HepG2 (cell line): Measurements from ENCODE around the gene RASA1. TPM values are rescaled to one million over a fixed set of nuclear protein-coding genes. Genes with fewer than 3 reads are reported as not detected.

Experiments used
- ATAC-seq: fragments of 200-7000 bp; cut with Tn5 transposase; 3 replicates; pipeline ENCODE4 v1.9.1; 2020; ENCODE audit warnings: mild to moderate bottlenecking, moderate library complexity
- BruUV-seq: library from RNA; stranded (reverse); fragments of 400-500 nt; replicated peaks from 2 replicates; lab custom pipeline; 2021; lab: Mats Ljungman, UMichigan
- CTCF ChIA-PET: fragments of 300-600 bp; formaldehyde crosslinking; extraction: SDS; loops from one replicate; lab custom pipeline; 2021; ENCODE audit warnings: low total read pairs, inconsistent platforms, low intra/inter-chr PET ratio; lab: Yijun Ruan, JAX
- POLR2A ChIA-PET: fragments of 350-600 bp; sonication (Branson Sonifier 250); formaldehyde crosslinking; loops from one replicate; lab custom pipeline; 2020; ENCODE audit warnings: antibody characterized with exemption, inconsistent platforms; lab: Yijun Ruan, JAX
- DNase-seq: peaks from one replicate; pipeline ENCODE4 v3.0.0-alpha.2; 2015; ENCODE audit warnings: low spot score
- FAIRE-seq: peaks from 3 replicates; lab custom pipeline; 2011; peaks lifted over from hg19 to GRCh38; lab: Jason Lieb, UNC
- H2AFZ ChIP-seq: one replicate; pipeline ENCODE4 v1.6.1; 2011; ENCODE audit warnings: low read length, inconsistent platforms
- H3K27ac ChIP-seq: fragments of 300-600 bp; 3 replicates; pipeline ENCODE4 v1.8.0; 2011; ENCODE audit warnings: mixed run types, mild to moderate bottlenecking, mixed read lengths, low read length, inconsistent platforms; ENCODE audit not compliant: insufficient read depth; ENCODE audit errors: extremely low read length
- H3K27me3 ChIP-seq, 2 experiments: fragments of 200-600 bp in 1 of 2; 2 replicates in 1 of 2; 3 replicates in 1 of 2; pipeline versions ENCODE4 v1.6.0 to v1.8.0; 2011; ENCODE audit warnings: low read length in 2 of 2, mild to moderate bottlenecking in 2 of 2, moderate library complexity in 2 of 2, inconsistent platforms in 1 of 2; ENCODE audit not compliant: insufficient read depth in 2 of 2, control insufficient read depth in 1 of 2
- H3K36me3 ChIP-seq, 2 experiments: fragments of 200-600 bp in 1 of 2; replicated peaks in 1 of 2; 2 replicates in 1 of 2; 3 replicates in 1 of 2; pipeline versions ENCODE4 v1.5.1 to v1.8.0; 2011; ENCODE audit warnings: low read length in 2 of 2, inconsistent platforms in 1 of 2; ENCODE audit not compliant: insufficient read depth in 2 of 2, control insufficient read depth in 1 of 2
- H3K4me1 ChIP-seq: 2 replicates; pipeline ENCODE4 v1.5.1; 2012; ENCODE audit warnings: low read length, inconsistent platforms; ENCODE audit not compliant: insufficient read depth
- H3K4me2 ChIP-seq: 2 replicates; pipeline ENCODE4 v1.6.0; 2011; ENCODE audit warnings: low read depth, low read length, inconsistent platforms
- H3K4me3 ChIP-seq, 3 experiments: fragments of 200-600 bp in 1 of 3; sonication (generic), shearing (Covaris generic) in 1 of 3; replicated peaks in 1 of 3; 2 replicates each; pipeline ENCODE4 v1.5.1; 2011 to 2016; ENCODE audit warnings: low read length in 3 of 3, inconsistent platforms in 2 of 3, low read depth in 2 of 3, mild to moderate bottlenecking in 2 of 3, control low read depth in 1 of 3, mixed read lengths in 1 of 3; ENCODE audit not compliant: insufficient read depth in 1 of 3
- H3K79me2 ChIP-seq: one replicate; pipeline ENCODE4 v1.6.1; 2011; ENCODE audit warnings: low read length, inconsistent platforms; ENCODE audit not compliant: insufficient read depth
- H3K9ac ChIP-seq: 2 replicates; pipeline ENCODE4 v1.6.0; 2011; ENCODE audit warnings: mild to moderate bottlenecking, low read depth, low read length, inconsistent platforms; ENCODE audit not compliant: insufficient read depth
- H3K9me3 ChIP-seq: 2 replicates; pipeline ENCODE4 v1.5.1; 2012; ENCODE audit warnings: mild to moderate bottlenecking, low read length
- H4K20me1 ChIP-seq: 2 replicates; pipeline ENCODE4 v1.6.0; 2011; ENCODE audit warnings: inconsistent platforms, mild to moderate bottlenecking, low read length, moderate library complexity; ENCODE audit not compliant: insufficient read depth
- ATF7-NPFF ChIP-seq: sonication (generic); formaldehyde crosslinking; IDR thresholded peaks from 2 replicates; pipeline ENCODE4 v1.8.1; 2023; ENCODE audit warnings: mild to moderate bottlenecking, low read depth, missing genetic modification reagents, moderate library complexity
- CAMTA2 ChIP-seq: sonication (generic); formaldehyde crosslinking; IDR thresholded peaks from 2 replicates; pipeline ENCODE4 v1.4.0; 2020; ENCODE audit warnings: mild to moderate bottlenecking, missing genetic modification reagents, borderline replicate concordance
- MED8 ChIP-seq: sonication (generic); formaldehyde crosslinking; IDR thresholded peaks from 2 replicates; pipeline ENCODE4 v1.8.1; 2023; ENCODE audit warnings: mild to moderate bottlenecking, missing genetic modification reagents; ENCODE audit not compliant: insufficient replicate concordance
- SRY ChIP-seq: sonication (generic); formaldehyde crosslinking; IDR thresholded peaks from 2 replicates; pipeline ENCODE4 v1.8.0; 2022; ENCODE audit warnings: mild to moderate bottlenecking, missing genetic modification reagents
- ZNF121 ChIP-seq: sonication (generic); formaldehyde crosslinking; IDR thresholded peaks from 2 replicates; pipeline ENCODE4 v1.5.0; 2020; ENCODE audit warnings: mild to moderate bottlenecking, missing genetic modification reagents
- ZNF496 ChIP-seq: sonication (generic); formaldehyde crosslinking; IDR thresholded peaks from 2 replicates; pipeline ENCODE4 v1.8.1; 2023; ENCODE audit warnings: mild to moderate bottlenecking, moderate library complexity, missing genetic modification reagents; ENCODE audit not compliant: insufficient replicate concordance
- ZNF547 ChIP-seq: sonication (generic); formaldehyde crosslinking; IDR thresholded peaks from 2 replicates; pipeline ENCODE4 v1.5.1; 2020; ENCODE audit warnings: mild to moderate bottlenecking, missing genetic modification reagents
- ZNF850 ChIP-seq: sonication (generic); formaldehyde crosslinking; conservative IDR thresholded peaks from 2 replicates; pipeline ENCODE4 v1.9.0; 2021; ENCODE audit warnings: mild to moderate bottlenecking, missing genetic modification reagents
- WGBS: methylation state at CpG from one replicate; pipeline ENCODE4 v1.1.6; 2017; ENCODE audit warnings: low lambda C conversion rate; 5-methylcytosine and 5-hydroxymethylcytosine counted together
- in situ Hi-C: cut with HindIII; loops from 2 replicates; pipeline ENCODE4 v1.10.0; 2017; ENCODE audit warnings: low pct_unique_long_range_greater_than_20kb; ENCODE audit not compliant: extremely low pct_ligation_motif_present
- intact Hi-C: fragments of 100-400 bp; cut with micrococcal nuclease; formaldehyde crosslinking; loops from one replicate; pipeline ENCODE4 v1.10.0; 2022; ENCODE audit not compliant: unreplicated experiment
- polyA plus RNA-seq, 8 experiments: library from polyadenylated mRNA; depleted of rRNA in 3 of 8; stranded (reverse) in 7 of 8; unstranded in 1 of 8; fragments of >200 nt; fragmentation: Illumina TruSeq in 4 of 8; extraction: Trizol in 4 of 8; gene quantifications; 2 replicates each; pipeline versions ENCODE4 v1.2.1 to v1.2.3, GENCODE V29; 2011 to 2016; ENCODE audit warnings: low read depth in 4 of 8, missing spikeins in 1 of 8, mixed read lengths in 1 of 8; ENCODE audit not compliant: insufficient read depth in 1 of 8
- total RNA-seq, 5 experiments: library from RNA; depleted of rRNA; stranded (reverse); fragments of >200 nt; fragmentation: Illumina TruSeq; extraction: Trizol; gene quantifications; 2 replicates each; pipeline ENCODE4 v1.2.3, GENCODE V29; 2016; ENCODE audit warnings: low read depth in 1 of 5
- TF ChIP-seq, protein P1 (sequence below): sonication (generic); formaldehyde crosslinking; conservative IDR thresholded peaks from 2 replicates; pipeline ENCODE4 v1.5.0; 2020; ENCODE audit warnings: missing genetic modification reagents
- TF ChIP-seq, protein P2 (sequence below): sonication (generic); formaldehyde crosslinking; IDR thresholded peaks from 2 replicates; pipeline ENCODE4 v1.5.0; 2020; ENCODE audit warnings: mild to moderate bottlenecking, missing genetic modification reagents

The RASA1 gene
- total and polyA plus RNA-seq, 2 of the 13 experiments (the other 11 are each of a cell fraction or from before 2014, with no cell fraction given): 19.5 to 20.5 TPM

DNA sequence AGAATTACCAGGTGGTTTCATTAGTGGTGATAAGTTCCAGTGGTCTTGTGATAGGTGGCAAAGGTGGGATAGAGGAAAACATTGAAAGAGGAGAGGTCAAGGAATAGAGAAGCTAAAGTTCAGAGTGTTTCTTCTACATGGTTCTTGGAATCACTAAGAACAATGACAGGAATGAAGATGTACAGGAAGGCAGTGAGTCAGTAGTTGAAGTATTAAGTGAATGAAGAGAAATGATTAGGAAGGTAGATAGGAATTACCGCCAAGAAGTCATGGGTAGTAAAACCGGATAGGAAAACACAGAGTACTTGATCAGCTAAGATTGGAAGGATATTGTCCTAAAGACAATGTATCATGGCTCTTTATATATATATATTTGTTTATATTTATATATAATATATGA, 37.9 kb upstream of the RASA1 start:
- WGBS: 89% methylated on average over 2 of the region's 2 CpGs
- Histone ChIP-seq H2AFZ (no peak overlapping the region), H3K4me2 (no peak overlapping the region), H3K4me3 (no peak overlapping the region), H3K27me3 (no peaks in the 10 kb centered on the region), H4K20me1 (no peaks in the 10 kb centered on the region), H3K9ac (no peak overlapping the region), H3K27ac (no peak overlapping the region), H3K79me2 (no peaks in the 10 kb centered on the region), H3K36me3 (no peaks in the 10 kb centered on the region), H3K4me1 (no peaks in the 10 kb centered on the region)
- CTCF ChIA-PET: no interaction called here
- in situ Hi-C loops (no loop called here), intact Hi-C loops (no loop called here)
- DNase-seq (no peak), FAIRE-seq (no peak), ATAC-seq (no peak)
- TF ChIP-seq ZNF121: no peak
- no peak for TF ChIP-seq ZNF850 (CRISPR knock-in tag)
- TF ChIP-seq, protein P1, sequence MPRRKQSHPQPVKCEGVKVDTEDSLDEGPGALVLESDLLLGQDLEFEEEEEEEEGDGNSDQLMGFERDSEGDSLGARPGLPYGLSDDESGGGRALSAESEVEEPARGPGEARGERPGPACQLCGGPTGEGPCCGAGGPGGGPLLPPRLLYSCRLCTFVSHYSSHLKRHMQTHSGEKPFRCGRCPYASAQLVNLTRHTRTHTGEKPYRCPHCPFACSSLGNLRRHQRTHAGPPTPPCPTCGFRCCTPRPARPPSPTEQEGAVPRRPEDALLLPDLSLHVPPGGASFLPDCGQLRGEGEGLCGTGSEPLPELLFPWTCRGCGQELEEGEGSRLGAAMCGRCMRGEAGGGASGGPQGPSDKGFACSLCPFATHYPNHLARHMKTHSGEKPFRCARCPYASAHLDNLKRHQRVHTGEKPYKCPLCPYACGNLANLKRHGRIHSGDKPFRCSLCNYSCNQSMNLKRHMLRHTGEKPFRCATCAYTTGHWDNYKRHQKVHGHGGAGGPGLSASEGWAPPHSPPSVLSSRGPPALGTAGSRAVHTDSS (CRISPR knock-in tag): no peak
- TF ChIP-seq SRY: no peak
- TF ChIP-seq MED8 (CRISPR knock-in tag): no peak
- no peak for TF ChIP-seq ATF7-NPFF (CRISPR knock-in tag)
- TF ChIP-seq, protein P2, sequence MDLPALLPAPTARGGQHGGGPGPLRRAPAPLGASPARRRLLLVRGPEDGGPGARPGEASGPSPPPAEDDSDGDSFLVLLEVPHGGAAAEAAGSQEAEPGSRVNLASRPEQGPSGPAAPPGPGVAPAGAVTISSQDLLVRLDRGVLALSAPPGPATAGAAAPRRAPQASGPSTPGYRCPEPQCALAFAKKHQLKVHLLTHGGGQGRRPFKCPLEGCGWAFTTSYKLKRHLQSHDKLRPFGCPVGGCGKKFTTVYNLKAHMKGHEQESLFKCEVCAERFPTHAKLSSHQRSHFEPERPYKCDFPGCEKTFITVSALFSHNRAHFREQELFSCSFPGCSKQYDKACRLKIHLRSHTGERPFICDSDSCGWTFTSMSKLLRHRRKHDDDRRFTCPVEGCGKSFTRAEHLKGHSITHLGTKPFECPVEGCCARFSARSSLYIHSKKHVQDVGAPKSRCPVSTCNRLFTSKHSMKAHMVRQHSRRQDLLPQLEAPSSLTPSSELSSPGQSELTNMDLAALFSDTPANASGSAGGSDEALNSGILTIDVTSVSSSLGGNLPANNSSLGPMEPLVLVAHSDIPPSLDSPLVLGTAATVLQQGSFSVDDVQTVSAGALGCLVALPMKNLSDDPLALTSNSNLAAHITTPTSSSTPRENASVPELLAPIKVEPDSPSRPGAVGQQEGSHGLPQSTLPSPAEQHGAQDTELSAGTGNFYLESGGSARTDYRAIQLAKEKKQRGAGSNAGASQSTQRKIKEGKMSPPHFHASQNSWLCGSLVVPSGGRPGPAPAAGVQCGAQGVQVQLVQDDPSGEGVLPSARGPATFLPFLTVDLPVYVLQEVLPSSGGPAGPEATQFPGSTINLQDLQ (CRISPR knock-in tag): no peak
- TF ChIP-seq CAMTA2 (CRISPR knock-in tag): no peak
- no peak for TF ChIP-seq ZNF496
- no peak for TF ChIP-seq ZNF547 (CRISPR knock-in tag)
- TF ChIP-seq, all 625 proteins: peak for 0
- POLR2A ChIA-PET: no interaction called here
- no TSS peak for BruUV-seq
- H3K9me3 ChIP-seq: no peaks in the 10 kb centered on the region
